GM23338 (cell line): ENCODE results near the gene NTN3. TPM values are rescaled to one million over a fixed set of nuclear protein-coding genes. Genes with fewer than 3 reads are reported as not detected.

Experiments
- ATAC-seq: fragments of 200-7000 bp; cut with Tn5 transposase; 3 replicates; pipeline ENCODE4 v1.9.1; 2020
- DNase-seq: peaks from one replicate; pipeline ENCODE4 v3.0.0-alpha.2; 2015; ENCODE audit warnings: low spot score
- H2AFZ ChIP-seq: fragments of 200-600 bp; sonication (generic); 2 replicates; pipeline ENCODE4 v1.8.0; 2016; ENCODE audit warnings: antibody characterized with exemption, mild to moderate bottlenecking, moderate library complexity
- H3F3A ChIP-seq: fragments of 200-600 bp; sonication (generic); replicated peaks from 2 replicates; pipeline ENCODE4 v1.8.0; 2017; ENCODE audit warnings: antibody characterized with exemption, mixed run types, low read depth
- H3K27ac ChIP-seq: fragments of 200-600 bp; sonication (generic); 2 replicates; pipeline ENCODE4 v1.6.1; 2016; ENCODE audit warnings: low read depth
- H3K27me3 ChIP-seq: fragments of 200-600 bp; sonication (generic); 2 replicates; pipeline ENCODE4 v1.8.0; 2016; ENCODE audit warnings: mild to moderate bottlenecking, mixed run types, moderate library complexity; ENCODE audit not compliant: insufficient read depth
- H3K36me3 ChIP-seq: fragments of 200-600 bp; sonication (generic); 2 replicates; pipeline ENCODE4 v1.8.0; 2016; ENCODE audit warnings: mild to moderate bottlenecking; ENCODE audit not compliant: insufficient read depth
- H3K4me1 ChIP-seq: fragments of 200-600 bp; sonication (generic); 2 replicates; pipeline ENCODE4 v1.8.0; 2016; ENCODE audit warnings: mild to moderate bottlenecking, moderate library complexity; ENCODE audit not compliant: insufficient read depth
- H3K4me2 ChIP-seq: fragments of 200-600 bp; sonication (generic); 2 replicates; pipeline ENCODE4 v1.7.1; 2017; ENCODE audit warnings: mixed run types
- H3K4me3 ChIP-seq: fragments of 200-600 bp; sonication (generic); 2 replicates; pipeline ENCODE4 v1.6.1; 2016; ENCODE audit warnings: mixed run types
- H3K79me2 ChIP-seq: fragments of 200-600 bp; sonication (generic); replicated peaks from 2 replicates; pipeline ENCODE4 v1.8.0; 2017; ENCODE audit warnings: mild to moderate bottlenecking; ENCODE audit not compliant: insufficient read depth
- H3K9me2 ChIP-seq: fragments of 200-600 bp; sonication (generic); 2 replicates; pipeline ENCODE4 v1.8.0; 2017; ENCODE audit not compliant: insufficient read depth
- H4K20me1 ChIP-seq: fragments of 200-600 bp; sonication (generic); replicated peaks from 2 replicates; pipeline ENCODE4 v1.8.0; 2017; ENCODE audit warnings: mild to moderate bottlenecking; ENCODE audit not compliant: insufficient read depth
- H3K27ac Mint-ChIP-seq: 2 replicates; pipeline ENCODE4 v1.8.0; 2020; ENCODE audit warnings: inconsistent platforms, mild to moderate bottlenecking, moderate library complexity, mixed read lengths
- H3K27me3 Mint-ChIP-seq: 3 replicates; pipeline ENCODE4 v1.8.0; 2022; ENCODE audit warnings: low read depth, mild to moderate bottlenecking, moderate library complexity, mixed read lengths, inconsistent platforms; ENCODE audit not compliant: insufficient read depth, poor library complexity
- H3K36me3 Mint-ChIP-seq: 3 replicates; pipeline ENCODE4 v1.8.0; 2021; ENCODE audit warnings: low read depth, mild to moderate bottlenecking, inconsistent platforms, moderate library complexity, mixed read lengths
- H3K4me1 Mint-ChIP-seq: 3 replicates; pipeline ENCODE4 v1.8.0; 2020; ENCODE audit warnings: mild to moderate bottlenecking, inconsistent platforms, mixed read lengths
- H3K4me3 Mint-ChIP-seq: 3 replicates; pipeline ENCODE4 v1.8.0; 2021; ENCODE audit warnings: moderate library complexity, mild to moderate bottlenecking, inconsistent platforms, mixed read lengths
- H3K9me3 Mint-ChIP-seq: 3 replicates; pipeline ENCODE4 v1.8.0; 2020; ENCODE audit warnings: moderate library complexity, mild to moderate bottlenecking, inconsistent platforms, mixed read lengths
- CREB1 ChIP-seq: fragments of 250-450 bp; sonication (Bioruptor Pico); IDR thresholded peaks from 2 replicates; pipeline ENCODE4 v1.5.0; 2020; ENCODE audit warnings: low read depth, mild to moderate bottlenecking, moderate library complexity
- CTCF ChIP-seq, 2 experiments: fragments of 200-600 bp in 1 of 2; sonication (generic) in 1 of 2; conservative IDR thresholded peaks; 2 replicates each; pipeline versions ENCODE4 v1.5.1 to v1.6.1; 2016 to 2017; ENCODE audit warnings: antibody characterized with exemption in 2 of 2, low read depth in 2 of 2, mild to moderate bottlenecking in 2 of 2, moderate library complexity in 1 of 2
- ETS1 ChIP-seq: IDR thresholded peaks from 2 replicates; pipeline ENCODE4 v1.6.1; 2016; ENCODE audit warnings: antibody characterized with exemption
- EZH2 ChIP-seq: fragments of 200-600 bp; sonication (generic); IDR thresholded peaks from one replicate; pipeline ENCODE4 v1.8.0; 2017; ENCODE audit warnings: antibody characterized with exemption, mild to moderate bottlenecking, low read depth; ENCODE audit not compliant: unreplicated experiment
- EZH2phosphoT487 ChIP-seq: fragments of 200-600 bp; sonication (generic); IDR thresholded peaks from one replicate; pipeline ENCODE4 v1.8.1; 2018; ENCODE audit warnings: antibody characterized with exemption; ENCODE audit not compliant: unreplicated experiment
- JUNB ChIP-seq: IDR thresholded peaks from one replicate; pipeline ENCODE4 v1.6.1; 2016; ENCODE audit warnings: antibody characterized with exemption; ENCODE audit not compliant: unreplicated experiment
- NANOG ChIP-seq: IDR thresholded peaks from 2 replicates; pipeline ENCODE4 v1.6.1; 2016; ENCODE audit warnings: antibody characterized with exemption, borderline replicate concordance
- POLR2AphosphoS5 ChIP-seq: IDR thresholded peaks from 2 replicates; pipeline ENCODE4 v1.6.1; 2016; ENCODE audit warnings: antibody characterized with exemption, low read depth
- REST ChIP-seq: IDR thresholded peaks from one replicate; pipeline ENCODE4 v1.6.1; 2018; ENCODE audit warnings: antibody characterized with exemption; ENCODE audit not compliant: unreplicated experiment
- STAT1 ChIP-seq: IDR thresholded peaks from one replicate; pipeline ENCODE4 v1.6.1; 2016; ENCODE audit warnings: antibody characterized with exemption; ENCODE audit not compliant: unreplicated experiment
- ZNF114 ChIP-seq: fragments of 250-450 bp; sonication (Bioruptor Pico); IDR thresholded peaks from 2 replicates; pipeline ENCODE4 v1.5.0; 2020; ENCODE audit warnings: mild to moderate bottlenecking, moderate library complexity
- ZNF331 ChIP-seq: fragments of 250-450 bp; sonication (Bioruptor Pico); IDR thresholded peaks from 2 replicates; pipeline ENCODE4 v1.5.0; 2020; ENCODE audit warnings: low read depth, mild to moderate bottlenecking, moderate library complexity
- polyA plus RNA-seq: library from polyadenylated mRNA; unstranded; fragments of >200 nt; fragmentation: Nextera tagmentation; extraction: Ambion mirVana; gene quantifications from 2 replicates; pipeline ENCODE4 v1.2.1, GENCODE V29; 2016
- total RNA-seq: library from RNA; depleted of rRNA; stranded (reverse); fragments of >200 nt; shearing (Covaris generic); gene quantifications from 2 replicates; pipeline ENCODE4 v1.2.3, GENCODE V29; 2014
- TF ChIP-seq, protein P1 (sequence below): fragments of 250-450 bp; sonication (Bioruptor Pico); IDR thresholded peaks from 2 replicates; pipeline ENCODE4 v1.5.0; 2020; ENCODE audit warnings: mild to moderate bottlenecking, moderate library complexity

The NTN3 gene
- total and polyA plus RNA-seq, 2 experiments from 2014 or later: 0.10 to 1.7 TPM

DNA sequence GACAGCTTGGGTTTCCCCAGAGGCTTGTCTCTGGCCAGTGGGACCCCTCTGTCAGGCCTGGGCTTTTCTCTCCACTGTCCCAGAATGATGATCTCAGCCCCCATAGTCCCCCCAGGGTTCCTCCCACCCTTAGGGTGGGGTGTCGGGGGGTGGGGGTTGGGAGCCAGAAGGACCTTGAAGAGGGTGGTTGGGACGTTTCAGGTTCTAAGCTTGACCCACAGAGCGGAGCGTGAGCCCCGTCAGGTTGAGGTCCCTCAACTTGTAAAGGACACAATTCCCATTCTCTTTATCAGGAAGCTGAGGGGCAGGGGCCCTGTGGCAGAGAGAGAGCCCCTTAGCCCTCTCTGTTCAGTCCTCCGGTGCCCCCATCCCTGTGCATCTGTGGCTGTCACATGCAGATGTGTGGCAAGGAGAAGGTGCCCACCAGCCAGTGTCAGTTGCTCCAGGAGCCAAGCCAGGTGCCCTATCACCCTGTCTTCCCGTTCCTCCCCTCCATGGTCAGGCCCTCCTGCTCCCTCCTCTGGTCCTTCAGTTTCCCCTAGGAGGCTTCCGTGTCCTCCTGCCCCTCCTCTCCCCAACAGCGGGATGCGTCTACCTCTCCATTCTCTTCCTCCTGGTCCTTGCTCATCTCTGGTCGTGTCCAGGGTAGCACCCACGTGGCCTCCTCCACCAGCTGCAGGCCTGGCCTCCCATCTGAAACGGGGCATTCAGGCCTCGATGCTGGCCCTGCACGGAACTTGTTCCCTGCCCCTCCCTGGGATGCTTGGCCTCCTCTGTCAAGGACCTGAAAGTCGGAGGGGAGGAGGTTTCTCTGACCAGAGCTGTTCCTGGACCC is 1.5 kb upstream of the NTN3 start:
- no peaks in the 10 kb centered on the region for H3K9me2 ChIP-seq
- ATAC-seq (no peak), DNase-seq (no peak)
- peaks cover 15% of the 10 kb centered on the region for H3K4me1 ChIP-seq
- Mint-ChIP-seq H3K4me1 (peaks cover 18% of the 10 kb centered on the region), H3K4me3 (peak overlapping the region; percentile 32; the same call in 1 of the 3 replicates), H3K36me3 (peaks cover 2% of the 10 kb centered on the region; the same call in 1 of the 3 replicates), H3K27me3 (peaks cover 53% of the 10 kb centered on the region), H3K27ac (no peak overlapping the region), H3K9me3 (no peaks in the 10 kb centered on the region)
- peaks cover 65% of the 10 kb centered on the region for H3K27me3 ChIP-seq
- H3K4me2 ChIP-seq: peak overlapping the region; percentile 95
- peak overlapping the region; percentile 71; the same call in 1 of the 2 replicates for H3K4me3 ChIP-seq
- no peak overlapping the region for H3K27ac ChIP-seq
- no peaks in the 10 kb centered on the region for H4K20me1 ChIP-seq
- no peak overlapping the region; the same call in 1 of the 2 replicates for H2AFZ ChIP-seq
- no peaks in the 10 kb centered on the region for H3K36me3 ChIP-seq
- H3K79me2 ChIP-seq: no peaks in the 10 kb centered on the region
- no peak for TF ChIP-seq CREB1
- TF ChIP-seq REST: no peak
- no peak for TF ChIP-seq STAT1
- TF ChIP-seq EZH2phosphoT487: no peak
- TF ChIP-seq EZH2: no peak
- TF ChIP-seq ETS1: no peak
- TF ChIP-seq JUNB: no peak
- TF ChIP-seq NANOG: no peak
- no peak for TF ChIP-seq ZNF331 (CRISPR knock-in tag)
- TF ChIP-seq, protein P1, sequence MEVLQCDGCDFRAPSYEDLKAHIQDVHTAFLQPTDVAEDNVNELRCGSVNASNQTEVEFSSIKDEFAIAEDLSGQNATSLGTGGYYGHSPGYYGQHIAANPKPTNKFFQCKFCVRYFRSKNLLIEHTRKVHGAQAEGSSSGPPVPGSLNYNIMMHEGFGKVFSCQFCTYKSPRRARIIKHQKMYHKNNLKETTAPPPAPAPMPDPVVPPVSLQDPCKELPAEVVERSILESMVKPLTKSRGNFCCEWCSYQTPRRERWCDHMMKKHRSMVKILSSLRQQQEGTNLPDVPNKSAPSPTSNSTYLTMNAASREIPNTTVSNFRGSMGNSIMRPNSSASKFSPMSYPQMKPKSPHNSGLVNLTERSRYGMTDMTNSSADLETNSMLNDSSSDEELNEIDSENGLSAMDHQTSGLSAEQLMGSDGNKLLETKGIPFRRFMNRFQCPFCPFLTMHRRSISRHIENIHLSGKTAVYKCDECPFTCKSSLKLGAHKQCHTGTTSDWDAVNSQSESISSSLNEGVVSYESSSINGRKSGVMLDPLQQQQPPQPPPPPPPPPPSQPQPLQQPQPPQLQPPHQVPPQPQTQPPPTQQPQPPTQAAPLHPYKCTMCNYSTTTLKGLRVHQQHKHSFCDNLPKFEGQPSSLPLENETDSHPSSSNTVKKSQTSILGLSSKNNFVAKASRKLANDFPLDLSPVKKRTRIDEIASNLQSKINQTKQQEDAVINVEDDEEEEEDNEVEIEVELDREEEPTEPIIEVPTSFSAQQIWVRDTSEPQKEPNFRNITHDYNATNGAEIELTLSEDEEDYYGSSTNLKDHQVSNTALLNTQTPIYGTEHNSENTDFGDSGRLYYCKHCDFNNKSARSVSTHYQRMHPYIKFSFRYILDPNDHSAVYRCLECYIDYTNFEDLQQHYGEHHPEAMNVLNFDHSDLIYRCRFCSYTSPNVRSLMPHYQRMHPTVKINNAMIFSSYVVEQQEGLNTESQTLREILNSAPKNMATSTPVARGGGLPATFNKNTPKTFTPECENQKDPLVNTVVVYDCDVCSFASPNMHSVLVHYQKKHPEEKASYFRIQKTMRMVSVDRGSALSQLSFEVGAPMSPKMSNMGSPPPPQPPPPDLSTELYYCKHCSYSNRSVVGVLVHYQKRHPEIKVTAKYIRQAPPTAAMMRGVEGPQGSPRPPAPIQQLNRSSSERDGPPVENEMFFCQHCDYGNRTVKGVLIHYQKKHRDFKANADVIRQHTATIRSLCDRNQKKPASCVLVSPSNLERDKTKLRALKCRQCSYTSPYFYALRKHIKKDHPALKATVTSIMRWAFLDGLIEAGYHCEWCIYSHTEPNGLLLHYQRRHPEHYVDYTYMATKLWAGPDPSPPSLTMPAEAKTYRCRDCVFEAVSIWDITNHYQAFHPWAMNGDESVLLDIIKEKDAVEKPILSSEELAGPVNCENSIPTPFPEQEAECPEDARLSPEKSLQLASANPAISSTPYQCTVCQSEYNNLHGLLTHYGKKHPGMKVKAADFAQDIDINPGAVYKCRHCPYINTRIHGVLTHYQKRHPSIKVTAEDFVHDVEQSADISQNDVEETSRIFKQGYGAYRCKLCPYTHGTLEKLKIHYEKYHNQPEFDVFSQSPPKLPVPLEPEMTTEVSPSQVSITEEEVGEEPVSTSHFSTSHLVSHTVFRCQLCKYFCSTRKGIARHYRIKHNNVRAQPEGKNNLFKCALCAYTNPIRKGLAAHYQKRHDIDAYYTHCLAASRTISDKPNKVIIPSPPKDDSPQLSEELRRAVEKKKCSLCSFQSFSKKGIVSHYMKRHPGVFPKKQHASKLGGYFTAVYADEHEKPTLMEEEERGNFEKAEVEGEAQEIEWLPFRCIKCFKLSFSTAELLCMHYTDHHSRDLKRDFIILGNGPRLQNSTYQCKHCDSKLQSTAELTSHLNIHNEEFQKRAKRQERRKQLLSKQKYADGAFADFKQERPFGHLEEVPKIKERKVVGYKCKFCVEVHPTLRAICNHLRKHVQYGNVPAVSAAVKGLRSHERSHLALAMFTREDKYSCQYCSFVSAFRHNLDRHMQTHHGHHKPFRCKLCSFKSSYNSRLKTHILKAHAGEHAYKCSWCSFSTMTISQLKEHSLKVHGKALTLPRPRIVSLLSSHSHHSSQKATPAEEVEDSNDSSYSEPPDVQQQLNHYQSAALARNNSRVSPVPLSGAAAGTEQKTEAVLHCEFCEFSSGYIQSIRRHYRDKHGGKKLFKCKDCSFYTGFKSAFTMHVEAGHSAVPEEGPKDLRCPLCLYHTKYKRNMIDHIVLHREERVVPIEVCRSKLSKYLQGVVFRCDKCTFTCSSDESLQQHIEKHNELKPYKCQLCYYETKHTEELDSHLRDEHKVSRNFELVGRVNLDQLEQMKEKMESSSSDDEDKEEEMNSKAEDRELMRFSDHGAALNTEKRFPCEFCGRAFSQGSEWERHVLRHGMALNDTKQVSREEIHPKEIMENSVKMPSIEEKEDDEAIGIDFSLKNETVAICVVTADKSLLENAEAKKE (CRISPR knock-in tag): no peak
- no peak for TF ChIP-seq ZNF114 (CRISPR knock-in tag)
- TF ChIP-seq POLR2AphosphoS5: no peak
- no peak for TF ChIP-seq CTCF (conservative IDR thresholded peaks at IDR 0.05; ENCODE audit: low read depth in 2 of 2)
- H3F3A ChIP-seq: peaks cover 26% of the 10 kb centered on the region
